Measurements from ENCODE around the gene TMPRSS13. TPM values are rescaled to one million over a fixed set of nuclear protein-coding genes. Genes with fewer than 3 reads are reported as not detected.

The TMPRSS13 gene
- total and polyA plus RNA-seq, 9 of the 15 experiments (the other 6 are each of a cell fraction or from before 2014, with no cell fraction given), result 0.11 to 0.29 (median 0.15) TPM

- ATAC-seq (no peak), FAIRE-seq (peak; percentile 57), DNase-seq (ENCODE audit: extremely low read depth in 1 of 4, low spot score in 3 of 4) (peak in 1 of 4 experiments; percentile 26)
- BruUV-seq (replicated peaks), result no TSS peak
- no peak overlapping the region for H2AFZ ChIP-seq (ENCODE audit: low read depth, low read length)
- H3K9me3 ChIP-seq (replicated peaks; ENCODE audit: control insufficient read depth, insufficient read depth, low read depth, low read length), result no peaks in the 10 kb centered on the region
- peaks cover 14 to 20% of the 10 kb centered on the region in 2 experiments; a peak in 4 of 5 replicates for H3K27me3 ChIP-seq (ENCODE audit: control insufficient read depth in 2 of 2, insufficient read depth in 2 of 2, low read length in 2 of 2)
- H3K36me3 ChIP-seq (ENCODE audit: control insufficient read depth, insufficient read depth, low read length), result no peaks in the 10 kb centered on the region
- CTCF ChIA-PET (ENCODE audit: low intra/inter-chr PET ratio), result no interaction called here
- 4% methylated on average over 2 of the region's 2 CpGs for WGBS (ENCODE audit: insufficient coverage, low coverage, missing lambda C conversion rate)
- in situ Hi-C loops (cut with MboI), result no loop called here
- intact Hi-C loops (cut with micrococcal nuclease), result no loop called here
- peaks cover 0 to 8% of the 10 kb centered on the region in 2 experiments; a peak in 1 of 5 replicates for H3K4me1 ChIP-seq (replicated peaks in 1 of 2; ENCODE audit: control insufficient read depth in 2 of 2, insufficient read depth in 2 of 2, low read length in 2 of 2)
- no peak overlapping the region for H3K4me2 ChIP-seq (ENCODE audit: insufficient read depth, low read length)
- TF ChIP-seq RBBP5 (IDR thresholded peaks at IDR 0.05; ENCODE audit: borderline replicate concordance, insufficient read depth, low read length, poor library complexity, severe bottlenecking) (no peak), NFIC (IDR thresholded peaks at IDR 0.05) (peak; percentile 94)
- 0 out of 2 replicates have a peak, but pooled peaks cover 3% of the 10 kb centered on the region for H4K20me1 ChIP-seq (replicated peaks; ENCODE audit: control insufficient read depth, insufficient read depth, low read length)
- H3K4me3 ChIP-seq, result no peak overlapping the region
- H3K79me2 ChIP-seq (ENCODE audit: control insufficient read depth, insufficient read depth, low read length), result no peaks in the 10 kb centered on the region
- H3K27ac ChIP-seq (ENCODE audit: extremely low read depth, low read depth, low read length), result no peak overlapping the region
- H3K9me1 ChIP-seq (ENCODE audit: control insufficient read depth, insufficient read depth, low read length), result no peaks in the 10 kb centered on the region
- POLR2A ChIA-PET, result interaction anchor here (0.6 to 1.2 kb wide), 5 partner anchors 10 to 113 kb away, joined by 3 to 4 read pairs (median 3); no protein-coding TSS in a partner anchor
- 0 out of 4 replicates have a peak overlapping the region, but pooled peaks of 1 of the 2 experiments have one; percentile 48 for H3K9ac ChIP-seq (ENCODE audit: insufficient read depth in 1 of 2, low read depth in 2 of 2, low read length in 2 of 2)
These were observed 2.8 kb upstream of the TMPRSS13 start for GRCh38 chr11:117931971-117932370.

GRCh38 chr11:117931331-117931950 lies 2.2 kb upstream of the TMPRSS13 start:
- H3K4me2 ChIP-seq (ENCODE audit: insufficient read depth, low read length), result no peak overlapping the region
- CTCF ChIA-PET (ENCODE audit: low intra/inter-chr PET ratio), result no interaction called here

More at GRCh38 chr11:117931331-117931950, 2.2 kb upstream of the TMPRSS13 start:
- DNase-seq (ENCODE audit: extremely low read depth in 1 of 4, low spot score in 3 of 4) (no peak), ATAC-seq (no peak; the same call in 2 of the 3 replicates), FAIRE-seq (no peak)
- Histone ChIP-seq H3K36me3 (ENCODE audit: control insufficient read depth, insufficient read depth, low read length) (no peaks in the 10 kb centered on the region), H2AFZ (ENCODE audit: low read depth, low read length) (no peak overlapping the region), H3K9me1 (ENCODE audit: control insufficient read depth, insufficient read depth, low read length) (no peaks in the 10 kb centered on the region), H3K9ac (ENCODE audit: insufficient read depth in 1 of 2, low read depth in 2 of 2, low read length in 2 of 2) (no peak overlapping the region), H3K27ac (ENCODE audit: extremely low read depth, low read depth, low read length) (no peak overlapping the region), H4K20me1 (replicated peaks; ENCODE audit: control insufficient read depth, insufficient read depth, low read length) (0 out of 2 replicates have a peak, but pooled peaks cover 3% of the 10 kb centered on the region), H3K79me2 (ENCODE audit: control insufficient read depth, insufficient read depth, low read length) (no peaks in the 10 kb centered on the region), H3K9me3 (replicated peaks; ENCODE audit: control insufficient read depth, insufficient read depth, low read depth, low read length) (no peaks in the 10 kb centered on the region), H3K4me1 (replicated peaks in 1 of 2; ENCODE audit: control insufficient read depth in 2 of 2, insufficient read depth in 2 of 2, low read length in 2 of 2) (peaks cover 0 to 8% of the 10 kb centered on the region in 2 experiments; a peak in 1 of 5 replicates), H3K4me3 (no peak overlapping the region), H3K27me3 (ENCODE audit: control insufficient read depth in 2 of 2, insufficient read depth in 2 of 2, low read length in 2 of 2) (peaks cover 14 to 24% of the 10 kb centered on the region in 2 experiments; a peak in 4 of 5 replicates)
- in situ Hi-C loops (cut with MboI) (no loop called here), intact Hi-C loops (cut with micrococcal nuclease) (no loop called here)
- no TSS peak for BruUV-seq (replicated peaks)
- POLR2A ChIA-PET, result interaction anchor here (0.6 to 2.1 kb wide), 6 partner anchors 8 to 112 kb away, joined by 3 to 6 read pairs (median 4); no protein-coding TSS in a partner anchor
- 37% methylated on average over 9 of the region's 10 CpGs for WGBS (ENCODE audit: insufficient coverage, low coverage, missing lambda C conversion rate)
- TF ChIP-seq MXD1 (CRISPR knock-in tag; IDR thresholded peaks at IDR 0.05; ENCODE audit: borderline replicate concordance, poor library complexity, severe bottlenecking) (no peak), ZNF263 (CRISPR knock-in tag; IDR thresholded peaks at IDR 0.05; ENCODE audit: borderline replicate concordance) (0 out of 2 replicates have a peak, but pooled peaks have one; percentile 60)

Measured in K562 (cell line).